RKO (cell line): ENCODE results near the gene CCDC47.

Experiments
- DNase-seq: peaks from one replicate; pipeline ENCODE4 v3.0.0-alpha.2; 2016; ENCODE audit warnings: low spot score

Gene CCDC47

GRCh38 chr17:63785556-63785955, 12.2 kb upstream of the CCDC47 start:
- no peak for DNase-seq

GRCh38 chr17:63783522-63783921, 10.1 kb upstream of the CCDC47 start:
- DNase-seq: no peak

GRCh38 chr17:63780928-63781327, 7.5 kb upstream of the CCDC47 start:
- DNase-seq: no peak

- DNase-seq: no peak
Measured at GRCh38 chr17:63780507-63780906, 7.1 kb upstream of the CCDC47 start.

GRCh38 chr17:63775420-63775819, 2.0 kb upstream of the CCDC47 start:
- peak; percentile 28 for DNase-seq

- DNase-seq: peak; percentile 55
Measured at GRCh38 chr17:63774969-63775265, 1.5 kb upstream of the CCDC47 start.

GRCh38 chr17:63774141-63774968, 958 bp upstream of the CCDC47 start, which contains the start of gene DDX42:
TSS of gene DDX42 (plus strand) at chr17:63774170. CDS start at chr17:63787050, 12,880 bp downstream.
- DNase-seq: peak; percentile 74

GRCh38 chr17:63772801-63773271, 561 bp downstream of the CCDC47 start:
- peak; percentile 45 for DNase-seq

- DNase-seq: no peak
Measured at GRCh38 chr17:63768433-63768832, 5.0 kb downstream of the CCDC47 start.

GRCh38 chr17:63766754-63767153, 6.6 kb downstream of the CCDC47 start:
- DNase-seq: no peak

GRCh38 chr17:63764716-63765115, 8.7 kb downstream of the CCDC47 start:
- no peak for DNase-seq

- no peak for DNase-seq
Measured at GRCh38 chr17:63762161-63763078, 11.0 kb downstream of the CCDC47 start.

- no peak for DNase-seq
Measured at GRCh38 chr17:63760771-63761539, 12.4 kb downstream of the CCDC47 start.

GRCh38 chr17:63758428-63758827, 15.0 kb downstream of the CCDC47 start:
- DNase-seq: no peak

- DNase-seq: no peak
Measured at GRCh38 chr17:63754046-63754445, 19.4 kb downstream of the CCDC47 start.

- no peak for DNase-seq
Measured at GRCh38 chr17:63753215-63753614, 20.2 kb downstream of the CCDC47 start.

GRCh38 chr17:63752707-63753106, 20.7 kb downstream of the CCDC47 start:
- DNase-seq: no peak

GRCh38 chr17:63751806-63752205, 21.6 kb downstream of the CCDC47 start:
- no peak for DNase-seq

GRCh38 chr17:63741408-63742173, 31.8 kb downstream of the CCDC47 start, which contains the start of gene STRADA:
TSS of gene STRADA (minus strand) at chr17:63741799. CDS start at chr17:63728369, 13,430 bp downstream.
- peak; percentile 97 for DNase-seq

GRCh38 chr17:63741143-63741407, 32.3 kb downstream of the CCDC47 start:
- DNase-seq: no peak

GRCh38 chr17:63740464-63741142, 32.8 kb downstream of the CCDC47 start:
- DNase-seq: peak; percentile 33
